WTC11 (cell line): ENCODE data around the gene AHCYL1. TPM values are rescaled to one million over a fixed set of nuclear protein-coding genes. Genes with fewer than 3 reads are reported as not detected.

ENCODE experiments used
- ATAC-seq: fragments of 200-7000 bp; cut with Tn5 transposase; 2 replicates; pipeline ENCODE4 v1.10.0; 2021; ENCODE audit warnings: mild to moderate bottlenecking, moderate library complexity
- CTCF ChIA-PET: fragments of 300-600 bp; sonication (Branson Sonifier 250); formaldehyde crosslinking; loops from one replicate; lab custom pipeline; 2021; ENCODE audit warnings: antibody characterized with exemption; lab: Charles Lee
- POLR2A ChIA-PET: fragments of 350-600 bp; sonication (Branson Sonifier 250); formaldehyde crosslinking; loops from one replicate; lab custom pipeline; 2021; ENCODE audit warnings: antibody characterized with exemption; lab: Charles Lee
- DNase-seq: peaks from one replicate; pipeline ENCODE4 v3.0.0; 2021; ENCODE audit warnings: low spot score
- H3K27ac Mint-ChIP-seq: 2 replicates; pipeline ENCODE4 v1.8.0; 2021; ENCODE audit warnings: mixed read lengths
- H3K27me3 Mint-ChIP-seq: 2 replicates; pipeline ENCODE4 v1.8.0; 2021; ENCODE audit warnings: low read depth, mild to moderate bottlenecking, moderate library complexity, mixed read lengths
- H3K36me3 Mint-ChIP-seq: 2 replicates; pipeline ENCODE4 v1.8.0; 2021; ENCODE audit warnings: mixed read lengths
- H3K4me1 Mint-ChIP-seq: 2 replicates; pipeline ENCODE4 v1.8.0; 2022; ENCODE audit warnings: mixed read lengths
- H3K4me3 Mint-ChIP-seq: 2 replicates; pipeline ENCODE4 v1.8.0; 2021; ENCODE audit warnings: mild to moderate bottlenecking, moderate library complexity, mixed read lengths
- H3K9me3 Mint-ChIP-seq: 2 replicates; pipeline ENCODE4 v1.8.0; 2021; ENCODE audit warnings: mixed read lengths
- CREB1 ChIP-seq: sonication (generic); formaldehyde crosslinking; IDR thresholded peaks from 2 replicates; pipeline ENCODE4 v1.8.0; 2023; ENCODE audit warnings: mild to moderate bottlenecking, missing genetic modification reagents
- EMX1 ChIP-seq: fragments of 250-450 bp; sonication (Bioruptor Pico); IDR thresholded peaks from 2 replicates; pipeline ENCODE4 v1.8.0; 2021; ENCODE audit warnings: mild to moderate bottlenecking
- FOXK1 ChIP-seq: sonication (generic); formaldehyde crosslinking; IDR thresholded peaks from 2 replicates; pipeline ENCODE4 v1.8.0; 2022; ENCODE audit warnings: mild to moderate bottlenecking, moderate library complexity, missing genetic modification reagents
- FOXP1 ChIP-seq: sonication (generic); formaldehyde crosslinking; IDR thresholded peaks from 2 replicates; pipeline ENCODE4 v1.8.0; 2022; ENCODE audit warnings: missing genetic modification reagents, mild to moderate bottlenecking, moderate library complexity, borderline replicate concordance
- NR1H2 ChIP-seq: sonication (generic); formaldehyde crosslinking; IDR thresholded peaks from 2 replicates; pipeline ENCODE4 v1.9.0; 2021; ENCODE audit warnings: mild to moderate bottlenecking, moderate library complexity, missing genetic modification reagents
- TCF7 ChIP-seq: sonication (generic); formaldehyde crosslinking; IDR thresholded peaks from 2 replicates; pipeline ENCODE4 v1.8.0; 2022; ENCODE audit warnings: mild to moderate bottlenecking, low read depth, missing genetic modification reagents, moderate library complexity
- ZNF263 ChIP-seq: sonication (generic); formaldehyde crosslinking; IDR thresholded peaks from 2 replicates; pipeline ENCODE4 v1.8.1; 2022; ENCODE audit warnings: low read depth, mild to moderate bottlenecking, moderate library complexity, missing genetic modification reagents
- ZNF317 ChIP-seq: sonication (generic); formaldehyde crosslinking; IDR thresholded peaks from 2 replicates; pipeline ENCODE4 v1.8.1; 2023; ENCODE audit warnings: low read depth, mild to moderate bottlenecking, moderate library complexity, missing genetic modification reagents, borderline replicate concordance
- ZNF396 ChIP-seq: fragments of 250-450 bp; sonication (Bioruptor Pico); IDR thresholded peaks from 2 replicates; pipeline ENCODE4 v1.8.0; 2021; ENCODE audit warnings: mild to moderate bottlenecking, moderate library complexity, borderline replicate concordance
- ZNF416 ChIP-seq: fragments of 250-450 bp; sonication (Bioruptor Pico); IDR thresholded peaks from 2 replicates; pipeline ENCODE4 v1.9.0; 2021; ENCODE audit warnings: mild to moderate bottlenecking, inconsistent platforms
- ZNF423 ChIP-seq: fragments of 250-450 bp; sonication (Bioruptor Pico); IDR thresholded peaks from 2 replicates; pipeline ENCODE4 v2.1.2; 2022; ENCODE audit warnings: mild to moderate bottlenecking, moderate library complexity
- total RNA-seq: library from RNA; stranded (reverse); gene quantifications from 3 replicates; pipeline ENCODE4 v1.2.3, GENCODE V29; 2021
- TF ChIP-seq, protein P1 (sequence below): fragments of 200-600 bp; IDR thresholded peaks from 2 replicates; pipeline ENCODE4 v1.8.0; 2022; ENCODE audit warnings: antibody characterized with exemption
- TF ChIP-seq, protein P2 (sequence below): fragments of 250-450 bp; sonication (Bioruptor Pico); IDR thresholded peaks from 2 replicates; pipeline ENCODE4 v1.9.0; 2021; ENCODE audit warnings: mild to moderate bottlenecking, borderline replicate concordance
- TF ChIP-seq, protein P3 (sequence below): sonication (generic); formaldehyde crosslinking; conservative IDR thresholded peaks from 2 replicates; pipeline ENCODE4 v1.8.1; 2023; ENCODE audit warnings: mild to moderate bottlenecking, low read depth, missing genetic modification reagents, moderate library complexity
- TF ChIP-seq, protein P4 (sequence below): fragments of 250-450 bp; sonication (Bioruptor Pico); IDR thresholded peaks from 2 replicates; pipeline ENCODE4 v2.1.2; 2022; ENCODE audit warnings: mild to moderate bottlenecking, moderate library complexity
- TF ChIP-seq, protein P5 (sequence below): sonication (generic); formaldehyde crosslinking; IDR thresholded peaks from 2 replicates; pipeline ENCODE4 v1.8.1; 2023; ENCODE audit warnings: mild to moderate bottlenecking, missing genetic modification reagents, moderate library complexity
- TF ChIP-seq, protein P6 (sequence below): sonication (generic); formaldehyde crosslinking; IDR thresholded peaks from 2 replicates; pipeline ENCODE4 v1.8.0; 2022; ENCODE audit warnings: mild to moderate bottlenecking, missing genetic modification reagents

AHCYL1 gene
- total RNA-seq, 1 experiment from 2014 or later = 92.1 TPM

DNA sequence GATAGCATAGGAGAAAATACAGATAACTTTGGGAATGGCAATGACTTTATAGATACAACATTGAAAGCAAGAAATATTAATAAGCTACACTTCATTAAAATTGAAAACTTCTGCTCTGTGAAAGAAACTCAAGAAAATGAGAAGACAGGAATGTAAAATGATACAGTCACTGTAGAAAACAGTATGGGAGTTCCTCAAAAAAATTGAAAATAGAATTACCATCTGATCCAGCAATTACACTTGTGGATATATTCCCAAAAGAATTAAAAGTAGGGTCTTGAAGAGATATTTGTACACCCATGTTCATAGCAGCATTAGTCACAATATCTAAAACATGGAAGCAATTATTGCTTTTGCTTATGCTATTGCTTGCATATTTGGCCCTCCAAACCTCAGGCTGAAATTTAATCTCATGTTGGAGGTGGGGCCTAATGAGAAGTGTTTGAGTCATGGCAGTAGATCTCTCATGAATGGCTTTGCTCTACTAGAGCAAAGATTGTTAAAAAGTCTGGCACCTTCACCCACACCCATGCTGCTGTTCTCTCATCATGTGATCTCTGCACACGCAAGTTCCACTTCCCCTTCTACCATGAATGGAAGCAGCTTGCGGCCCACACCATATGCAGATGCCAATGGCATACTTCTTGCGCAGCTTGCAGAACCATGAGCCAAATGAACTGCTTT lies 15.3 kb upstream of the AHCYL1 start:
- no peak overlapping the region for H3K27ac Mint-ChIP-seq
- no peak for ATAC-seq

More for the DNA sequence above, 15.3 kb upstream of the AHCYL1 start:
- no peak for DNase-seq
- H3K36me3 Mint-ChIP-seq = no peaks in the 10 kb centered on the region
- H3K27me3 Mint-ChIP-seq = peaks cover 7% of the 10 kb centered on the region
- H3K9me3 Mint-ChIP-seq = peaks cover 6% of the 10 kb centered on the region
- ChIA-PET POLR2A (interaction anchor here (0.7 kb wide), 1 partner anchor 45 kb away, joined by 5 read pairs; no protein-coding TSS in a partner anchor), CTCF (interaction anchor here (1.4 kb wide), 1 partner anchor 16 kb away, joined by 3 read pairs; the partner anchor contains the start of gene AHCYL1)
- TF ChIP-seq NR1H2 (no peak), ZNF416 (CRISPR knock-in tag) (no peak), ZNF396 (CRISPR knock-in tag) (no peak), ZNF263 (no peak), TCF7 (CRISPR knock-in tag) (no peak), EMX1 (CRISPR knock-in tag) (no peak), CREB1 (CRISPR knock-in tag) (no peak), FOXP1 (CRISPR knock-in tag) (no peak), FOXK1 (CRISPR knock-in tag) (no peak), ZNF317 (CRISPR knock-in tag) (no peak), ZNF423 (CRISPR knock-in tag) (no peak)
- TF ChIP-seq, protein P1, sequence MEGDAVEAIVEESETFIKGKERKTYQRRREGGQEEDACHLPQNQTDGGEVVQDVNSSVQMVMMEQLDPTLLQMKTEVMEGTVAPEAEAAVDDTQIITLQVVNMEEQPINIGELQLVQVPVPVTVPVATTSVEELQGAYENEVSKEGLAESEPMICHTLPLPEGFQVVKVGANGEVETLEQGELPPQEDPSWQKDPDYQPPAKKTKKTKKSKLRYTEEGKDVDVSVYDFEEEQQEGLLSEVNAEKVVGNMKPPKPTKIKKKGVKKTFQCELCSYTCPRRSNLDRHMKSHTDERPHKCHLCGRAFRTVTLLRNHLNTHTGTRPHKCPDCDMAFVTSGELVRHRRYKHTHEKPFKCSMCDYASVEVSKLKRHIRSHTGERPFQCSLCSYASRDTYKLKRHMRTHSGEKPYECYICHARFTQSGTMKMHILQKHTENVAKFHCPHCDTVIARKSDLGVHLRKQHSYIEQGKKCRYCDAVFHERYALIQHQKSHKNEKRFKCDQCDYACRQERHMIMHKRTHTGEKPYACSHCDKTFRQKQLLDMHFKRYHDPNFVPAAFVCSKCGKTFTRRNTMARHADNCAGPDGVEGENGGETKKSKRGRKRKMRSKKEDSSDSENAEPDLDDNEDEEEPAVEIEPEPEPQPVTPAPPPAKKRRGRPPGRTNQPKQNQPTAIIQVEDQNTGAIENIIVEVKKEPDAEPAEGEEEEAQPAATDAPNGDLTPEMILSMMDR = no peak
- TF ChIP-seq, protein P2, sequence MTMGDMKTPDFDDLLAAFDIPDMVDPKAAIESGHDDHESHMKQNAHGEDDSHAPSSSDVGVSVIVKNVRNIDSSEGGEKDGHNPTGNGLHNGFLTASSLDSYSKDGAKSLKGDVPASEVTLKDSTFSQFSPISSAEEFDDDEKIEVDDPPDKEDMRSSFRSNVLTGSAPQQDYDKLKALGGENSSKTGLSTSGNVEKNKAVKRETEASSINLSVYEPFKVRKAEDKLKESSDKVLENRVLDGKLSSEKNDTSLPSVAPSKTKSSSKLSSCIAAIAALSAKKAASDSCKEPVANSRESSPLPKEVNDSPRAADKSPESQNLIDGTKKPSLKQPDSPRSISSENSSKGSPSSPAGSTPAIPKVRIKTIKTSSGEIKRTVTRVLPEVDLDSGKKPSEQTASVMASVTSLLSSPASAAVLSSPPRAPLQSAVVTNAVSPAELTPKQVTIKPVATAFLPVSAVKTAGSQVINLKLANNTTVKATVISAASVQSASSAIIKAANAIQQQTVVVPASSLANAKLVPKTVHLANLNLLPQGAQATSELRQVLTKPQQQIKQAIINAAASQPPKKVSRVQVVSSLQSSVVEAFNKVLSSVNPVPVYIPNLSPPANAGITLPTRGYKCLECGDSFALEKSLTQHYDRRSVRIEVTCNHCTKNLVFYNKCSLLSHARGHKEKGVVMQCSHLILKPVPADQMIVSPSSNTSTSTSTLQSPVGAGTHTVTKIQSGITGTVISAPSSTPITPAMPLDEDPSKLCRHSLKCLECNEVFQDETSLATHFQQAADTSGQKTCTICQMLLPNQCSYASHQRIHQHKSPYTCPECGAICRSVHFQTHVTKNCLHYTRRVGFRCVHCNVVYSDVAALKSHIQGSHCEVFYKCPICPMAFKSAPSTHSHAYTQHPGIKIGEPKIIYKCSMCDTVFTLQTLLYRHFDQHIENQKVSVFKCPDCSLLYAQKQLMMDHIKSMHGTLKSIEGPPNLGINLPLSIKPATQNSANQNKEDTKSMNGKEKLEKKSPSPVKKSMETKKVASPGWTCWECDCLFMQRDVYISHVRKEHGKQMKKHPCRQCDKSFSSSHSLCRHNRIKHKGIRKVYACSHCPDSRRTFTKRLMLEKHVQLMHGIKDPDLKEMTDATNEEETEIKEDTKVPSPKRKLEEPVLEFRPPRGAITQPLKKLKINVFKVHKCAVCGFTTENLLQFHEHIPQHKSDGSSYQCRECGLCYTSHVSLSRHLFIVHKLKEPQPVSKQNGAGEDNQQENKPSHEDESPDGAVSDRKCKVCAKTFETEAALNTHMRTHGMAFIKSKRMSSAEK (CRISPR knock-in tag) = no peak
- TF ChIP-seq, protein P3, sequence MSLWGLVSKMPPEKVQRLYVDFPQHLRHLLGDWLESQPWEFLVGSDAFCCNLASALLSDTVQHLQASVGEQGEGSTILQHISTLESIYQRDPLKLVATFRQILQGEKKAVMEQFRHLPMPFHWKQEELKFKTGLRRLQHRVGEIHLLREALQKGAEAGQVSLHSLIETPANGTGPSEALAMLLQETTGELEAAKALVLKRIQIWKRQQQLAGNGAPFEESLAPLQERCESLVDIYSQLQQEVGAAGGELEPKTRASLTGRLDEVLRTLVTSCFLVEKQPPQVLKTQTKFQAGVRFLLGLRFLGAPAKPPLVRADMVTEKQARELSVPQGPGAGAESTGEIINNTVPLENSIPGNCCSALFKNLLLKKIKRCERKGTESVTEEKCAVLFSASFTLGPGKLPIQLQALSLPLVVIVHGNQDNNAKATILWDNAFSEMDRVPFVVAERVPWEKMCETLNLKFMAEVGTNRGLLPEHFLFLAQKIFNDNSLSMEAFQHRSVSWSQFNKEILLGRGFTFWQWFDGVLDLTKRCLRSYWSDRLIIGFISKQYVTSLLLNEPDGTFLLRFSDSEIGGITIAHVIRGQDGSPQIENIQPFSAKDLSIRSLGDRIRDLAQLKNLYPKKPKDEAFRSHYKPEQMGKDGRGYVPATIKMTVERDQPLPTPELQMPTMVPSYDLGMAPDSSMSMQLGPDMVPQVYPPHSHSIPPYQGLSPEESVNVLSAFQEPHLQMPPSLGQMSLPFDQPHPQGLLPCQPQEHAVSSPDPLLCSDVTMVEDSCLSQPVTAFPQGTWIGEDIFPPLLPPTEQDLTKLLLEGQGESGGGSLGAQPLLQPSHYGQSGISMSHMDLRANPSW (CRISPR knock-in tag) = no peak
- TF ChIP-seq, protein P4, sequence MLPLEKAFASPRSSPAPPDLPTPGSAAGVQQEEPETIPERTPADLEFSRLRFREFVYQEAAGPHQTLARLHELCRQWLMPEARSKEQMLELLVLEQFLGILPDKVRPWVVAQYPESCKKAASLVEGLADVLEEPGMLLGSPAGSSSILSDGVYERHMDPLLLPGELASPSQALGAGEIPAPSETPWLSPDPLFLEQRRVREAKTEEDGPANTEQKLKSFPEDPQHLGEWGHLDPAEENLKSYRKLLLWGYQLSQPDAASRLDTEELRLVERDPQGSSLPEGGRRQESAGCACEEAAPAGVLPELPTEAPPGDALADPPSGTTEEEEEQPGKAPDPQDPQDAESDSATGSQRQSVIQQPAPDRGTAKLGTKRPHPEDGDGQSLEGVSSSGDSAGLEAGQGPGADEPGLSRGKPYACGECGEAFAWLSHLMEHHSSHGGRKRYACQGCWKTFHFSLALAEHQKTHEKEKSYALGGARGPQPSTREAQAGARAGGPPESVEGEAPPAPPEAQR (CRISPR knock-in tag) = no peak
- TF ChIP-seq, protein P5, sequence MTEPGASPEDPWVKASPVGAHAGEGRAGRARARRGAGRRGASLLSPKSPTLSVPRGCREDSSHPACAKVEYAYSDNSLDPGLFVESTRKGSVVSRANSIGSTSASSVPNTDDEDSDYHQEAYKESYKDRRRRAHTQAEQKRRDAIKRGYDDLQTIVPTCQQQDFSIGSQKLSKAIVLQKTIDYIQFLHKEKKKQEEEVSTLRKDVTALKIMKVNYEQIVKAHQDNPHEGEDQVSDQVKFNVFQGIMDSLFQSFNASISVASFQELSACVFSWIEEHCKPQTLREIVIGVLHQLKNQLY = no peak
- TF ChIP-seq, protein P6, sequence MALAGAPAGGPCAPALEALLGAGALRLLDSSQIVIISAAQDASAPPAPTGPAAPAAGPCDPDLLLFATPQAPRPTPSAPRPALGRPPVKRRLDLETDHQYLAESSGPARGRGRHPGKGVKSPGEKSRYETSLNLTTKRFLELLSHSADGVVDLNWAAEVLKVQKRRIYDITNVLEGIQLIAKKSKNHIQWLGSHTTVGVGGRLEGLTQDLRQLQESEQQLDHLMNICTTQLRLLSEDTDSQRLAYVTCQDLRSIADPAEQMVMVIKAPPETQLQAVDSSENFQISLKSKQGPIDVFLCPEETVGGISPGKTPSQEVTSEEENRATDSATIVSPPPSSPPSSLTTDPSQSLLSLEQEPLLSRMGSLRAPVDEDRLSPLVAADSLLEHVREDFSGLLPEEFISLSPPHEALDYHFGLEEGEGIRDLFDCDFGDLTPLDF (CRISPR knock-in tag) = no peak
- no peak overlapping the region for H3K4me3 Mint-ChIP-seq
- H3K4me1 Mint-ChIP-seq = no peaks in the 10 kb centered on the region
